ENCODE results near the gene CPNE6. TPM values are rescaled to one million over a fixed set of nuclear protein-coding genes. Genes with fewer than 3 reads are reported as not detected.

CPNE6 gene
- total RNA-seq, 2 experiments from 2014 or later: not detected

DNA sequence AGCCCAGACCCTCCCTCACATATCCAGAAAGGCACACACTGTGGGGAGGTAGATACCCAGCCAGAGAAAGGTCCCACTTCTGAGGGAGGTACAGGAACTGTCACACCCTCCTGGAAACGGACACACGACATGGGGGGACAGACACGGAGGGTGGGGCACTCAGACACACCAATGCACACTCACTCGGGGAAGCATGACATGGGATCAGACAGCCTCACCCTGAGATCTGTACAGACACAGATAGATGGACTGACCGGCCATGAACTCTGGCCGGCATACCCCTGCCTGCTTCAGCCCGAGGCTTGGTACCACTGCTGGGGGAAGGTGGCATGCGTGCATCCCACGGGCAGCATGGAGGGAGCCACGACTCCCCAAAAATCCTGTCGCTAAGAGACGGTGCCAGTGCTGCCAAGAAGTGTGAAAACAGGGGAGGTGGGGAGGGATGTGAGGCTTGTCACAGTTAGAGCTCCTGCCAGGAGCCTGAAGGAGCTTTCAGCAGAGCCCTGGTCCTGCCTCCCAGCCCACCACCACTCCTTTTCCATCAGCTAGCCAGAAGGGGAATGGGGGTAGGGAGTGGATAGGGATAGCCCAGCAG is 571 bp downstream of the CPNE6 start:
- H3K9me3 Mint-ChIP-seq: no peaks in the 10 kb centered on the region
- CTCF ChIA-PET: interaction anchor here (0.6 to 6.1 kb wide), 6 partner anchors 9 to 36 kb away, joined by 3 to 30 read pairs (median 6); no protein-coding TSS in a partner anchor
- peaks cover 11% of the 10 kb centered on the region for H3K4me1 Mint-ChIP-seq (ENCODE audit: low read depth)
- intact Hi-C loops (cut with micrococcal nuclease): no loop called here
- H3K4me3 Mint-ChIP-seq: no peak overlapping the region
- H3K36me3 Mint-ChIP-seq: no peaks in the 10 kb centered on the region
- no peak for DNase-seq
- H3K27ac Mint-ChIP-seq: no peak overlapping the region
- POLR2A ChIA-PET: interaction anchor here (0.7 kb wide), 1 partner anchor 9 kb away, joined by 4 read pairs; no protein-coding TSS in a partner anchor
- H3K27me3 Mint-ChIP-seq: peaks cover 3% of the 10 kb centered on the region

DNA sequence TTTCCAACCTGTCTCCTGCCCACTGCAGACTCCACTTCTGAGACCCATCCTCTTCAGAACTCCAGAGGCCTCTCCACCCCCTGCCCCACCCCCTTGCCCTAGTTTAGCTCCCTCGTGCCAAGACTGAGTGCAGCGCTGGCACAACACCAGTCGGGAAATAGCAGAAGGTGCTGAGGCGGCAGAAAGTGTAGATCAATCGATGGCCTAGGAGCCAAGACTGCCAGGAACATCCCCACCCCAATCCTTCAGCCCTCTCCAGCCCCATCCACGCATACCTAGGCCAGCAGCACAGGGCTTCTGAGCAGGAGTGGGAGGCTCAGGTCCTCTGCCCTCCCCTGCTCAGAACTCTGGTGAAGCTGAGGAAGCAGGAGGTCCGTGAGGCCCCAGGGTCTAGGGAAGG is 1.1 kb downstream of the CPNE6 start:
- Mint-ChIP-seq H3K9me3 (no peaks in the 10 kb centered on the region), H3K4me3 (no peak overlapping the region), H3K27ac (no peak overlapping the region), H3K36me3 (no peaks in the 10 kb centered on the region), H3K4me1 (ENCODE audit: low read depth) (peaks cover 11% of the 10 kb centered on the region), H3K27me3 (peaks cover 3% of the 10 kb centered on the region)
- ChIA-PET CTCF (interaction anchor here (0.6 to 6.1 kb wide), 3 partner anchors 15 to 35 kb away, joined by 3 to 30 read pairs (median 7); no protein-coding TSS in a partner anchor), POLR2A (interaction anchor here (0.7 kb wide), 1 partner anchor 8 kb away, joined by 4 read pairs; no protein-coding TSS in a partner anchor)
- DNase-seq: no peak
- intact Hi-C loops (cut with micrococcal nuclease): no loop called here

DNA sequence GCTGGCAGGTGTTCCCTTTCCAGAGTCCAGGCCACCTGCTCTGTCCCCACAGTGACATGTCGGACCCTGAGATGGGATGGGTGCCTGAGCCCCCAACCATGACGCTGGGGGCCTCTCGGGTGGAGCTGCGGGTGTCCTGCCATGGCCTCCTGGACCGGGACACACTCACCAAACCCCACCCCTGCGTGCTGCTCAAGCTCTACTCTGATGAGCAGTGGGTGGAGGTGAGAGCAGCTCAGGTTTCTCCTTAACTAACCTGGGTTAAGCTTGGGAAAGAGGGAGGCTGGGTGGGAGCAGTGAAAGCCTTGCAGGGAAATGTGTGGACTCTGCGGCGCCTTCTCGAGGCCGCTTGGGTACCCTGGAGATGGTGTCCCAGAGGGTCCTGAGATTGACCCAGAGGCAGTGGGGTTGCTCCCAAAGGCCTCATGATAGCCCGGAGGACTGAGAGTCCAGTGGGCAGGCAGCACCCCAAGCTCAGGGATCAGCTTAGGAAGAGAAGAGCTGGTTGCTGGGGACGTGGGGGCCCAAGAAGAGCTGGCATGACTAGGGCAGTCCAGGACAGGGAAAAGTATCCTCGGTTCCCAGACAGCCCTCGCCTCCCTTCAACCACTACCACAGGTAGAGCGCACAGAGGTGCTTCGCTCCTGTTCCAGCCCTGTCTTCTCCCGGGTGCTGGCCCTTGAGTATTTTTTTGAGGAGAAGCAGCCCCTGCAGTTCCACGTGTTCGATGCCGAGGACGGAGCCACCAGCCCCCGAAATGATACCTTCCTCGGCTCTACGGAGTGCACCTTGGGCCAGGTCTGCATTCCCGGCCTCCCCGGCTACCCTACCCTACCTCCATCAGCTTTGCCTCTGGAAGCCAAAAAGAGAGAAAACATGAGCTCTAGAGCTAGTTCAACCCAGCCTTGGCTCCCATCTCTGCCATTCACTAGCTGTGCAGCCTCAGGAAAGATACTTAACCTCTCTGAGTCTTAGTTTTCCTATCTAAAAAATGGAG is 1.8 kb downstream of the CPNE6 start:
- POLR2A ChIA-PET: interaction anchor here (0.6 to 0.7 kb wide), 2 partner anchors 8 to 609 kb away, joined by 3 to 4 read pairs; no protein-coding TSS in a partner anchor
- CTCF ChIA-PET: interaction anchor here (1.2 to 6.1 kb wide), 3 partner anchors 15 to 17 kb away, joined by 7 to 30 read pairs (median 7); no protein-coding TSS in a partner anchor

DNA sequence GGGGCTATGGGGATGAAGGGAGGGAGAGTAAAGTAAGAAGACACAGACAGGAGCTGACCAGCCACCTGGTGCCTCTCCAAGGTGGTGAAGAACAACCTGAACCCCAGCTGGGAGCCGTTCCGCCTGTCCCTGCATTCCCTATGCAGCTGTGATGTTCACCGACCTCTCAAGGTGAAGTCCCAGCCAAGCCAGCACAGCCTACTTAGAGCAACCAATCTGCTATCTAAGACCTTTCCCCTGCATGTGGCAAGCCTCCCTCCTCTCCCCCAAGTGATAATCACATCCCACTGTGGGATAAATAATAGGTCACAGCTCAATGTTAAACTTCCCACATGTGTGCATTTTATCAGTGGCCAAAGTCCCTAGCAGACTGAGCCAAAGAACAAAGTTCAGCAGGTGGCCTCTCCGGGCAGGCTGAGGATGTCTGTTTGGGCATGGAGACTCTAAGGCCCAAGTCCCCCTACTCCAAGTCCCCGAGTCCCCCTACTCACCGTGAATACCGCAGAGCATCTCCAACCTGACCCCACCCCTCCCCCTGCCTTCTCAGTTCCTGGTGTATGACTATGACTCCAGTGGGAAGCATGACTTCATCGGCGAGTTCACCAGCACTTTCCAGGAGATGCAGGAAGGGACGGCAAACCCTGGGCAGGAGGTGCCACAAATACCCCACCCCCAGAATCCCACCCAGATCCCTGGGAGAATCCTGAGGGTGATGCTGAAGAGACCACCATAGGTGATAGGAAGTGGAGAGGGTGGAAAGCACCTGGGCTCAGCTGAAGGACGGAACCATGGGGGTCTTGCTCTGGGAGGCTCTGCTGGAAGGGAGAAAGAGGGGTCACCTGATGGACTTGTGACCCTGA is 3.5 kb downstream of the CPNE6 start:
- H3K9me3 Mint-ChIP-seq: no peaks in the 10 kb centered on the region
- H3K36me3 Mint-ChIP-seq: no peaks in the 10 kb centered on the region
- no peak overlapping the region for H3K4me3 Mint-ChIP-seq
- no peak for DNase-seq
- peaks cover 3% of the 10 kb centered on the region for H3K27me3 Mint-ChIP-seq
- ChIA-PET CTCF (interaction anchor here (0.6 to 6.1 kb wide), 4 partner anchors 14 to 17 kb away, joined by 3 to 30 read pairs (median 6); no protein-coding TSS in a partner anchor), POLR2A (interaction anchor here (0.8 kb wide), 1 partner anchor 19 kb away, joined by 3 read pairs; no protein-coding TSS in a partner anchor)
- H3K4me1 Mint-ChIP-seq (ENCODE audit: low read depth): peaks cover 11% of the 10 kb centered on the region
- H3K27ac Mint-ChIP-seq: no peak overlapping the region
- intact Hi-C loops (cut with micrococcal nuclease): no loop called here

More for the DNA sequence above, 1.8 kb downstream of the CPNE6 start:
- no peak for DNase-seq
- peaks cover 3% of the 10 kb centered on the region for H3K27me3 Mint-ChIP-seq
- no peak overlapping the region for H3K27ac Mint-ChIP-seq
- no peaks in the 10 kb centered on the region for H3K36me3 Mint-ChIP-seq
- intact Hi-C loops (cut with micrococcal nuclease): no loop called here
- H3K4me1 Mint-ChIP-seq (ENCODE audit: low read depth): peaks cover 11% of the 10 kb centered on the region
- no peaks in the 10 kb centered on the region for H3K9me3 Mint-ChIP-seq
- no peak overlapping the region for H3K4me3 Mint-ChIP-seq

DNA sequence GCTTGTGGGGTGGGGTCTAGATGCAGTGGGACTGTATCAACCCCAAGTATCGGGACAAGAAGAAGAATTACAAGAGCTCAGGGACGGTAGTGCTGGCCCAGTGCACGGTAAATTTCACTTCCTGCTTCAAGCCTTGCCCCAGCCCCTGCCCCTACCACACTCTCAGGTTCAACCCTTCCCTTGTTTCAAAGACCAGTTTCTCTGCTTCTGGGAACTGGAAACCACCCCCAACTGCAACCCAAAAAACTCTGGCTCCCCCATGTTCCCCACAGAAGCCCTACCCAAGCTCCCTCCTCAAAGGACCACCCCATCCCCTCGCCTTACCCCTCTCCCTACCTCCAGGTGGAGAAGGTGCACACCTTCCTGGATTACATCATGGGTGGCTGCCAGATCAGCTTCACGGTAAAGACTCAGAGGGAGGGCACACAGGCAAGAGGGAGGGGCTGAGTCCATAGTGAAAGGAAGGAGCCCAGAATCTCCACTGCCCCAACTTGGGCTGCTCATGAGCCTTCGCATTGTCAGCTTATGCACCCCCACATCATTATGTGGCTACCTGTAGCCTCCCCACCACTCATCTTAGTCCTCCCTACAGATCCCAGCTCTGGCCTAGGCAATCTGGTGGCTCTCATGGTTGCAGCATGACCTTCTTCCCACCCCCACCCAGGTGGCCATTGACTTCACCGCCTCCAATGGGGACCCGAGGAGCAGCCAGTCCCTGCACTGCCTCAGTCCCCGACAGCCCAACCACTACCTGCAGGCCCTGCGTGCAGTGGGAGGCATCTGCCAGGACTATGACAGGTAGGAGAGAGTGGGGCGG is 4.3 kb downstream of the CPNE6 start:
- no peak overlapping the region for H3K27ac Mint-ChIP-seq
- POLR2A ChIA-PET: interaction anchor here (0.8 kb wide), 1 partner anchor 20 kb away, joined by 3 read pairs; no protein-coding TSS in a partner anchor
- CTCF ChIA-PET: interaction anchor here (1.0 to 6.1 kb wide), 3 partner anchors 9 to 18 kb away, joined by 3 to 30 read pairs (median 6); no protein-coding TSS in a partner anchor

DNA sequence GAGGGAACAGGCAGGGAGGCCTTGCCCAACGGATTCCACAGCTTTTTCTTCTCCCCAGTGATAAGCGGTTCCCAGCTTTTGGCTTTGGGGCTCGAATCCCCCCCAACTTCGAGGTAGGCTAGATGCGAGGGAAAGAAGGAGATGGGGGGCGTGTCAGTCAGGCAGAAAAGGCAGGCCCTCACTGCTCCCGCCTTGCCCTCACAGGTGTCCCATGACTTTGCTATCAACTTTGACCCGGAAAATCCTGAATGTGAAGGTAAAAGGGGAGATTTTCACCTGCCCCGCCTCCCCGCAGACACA is 4.9 kb downstream of the CPNE6 start:
- POLR2A ChIA-PET: no interaction called here
- H3K9me3 Mint-ChIP-seq: no peaks in the 10 kb centered on the region
- no peak overlapping the region for H3K27ac Mint-ChIP-seq
- H3K4me3 Mint-ChIP-seq: no peak overlapping the region
- H3K4me1 Mint-ChIP-seq (ENCODE audit: low read depth): peaks cover 15% of the 10 kb centered on the region
- no peaks in the 10 kb centered on the region for H3K36me3 Mint-ChIP-seq
- intact Hi-C loops (cut with micrococcal nuclease): no loop called here
- no peaks in the 10 kb centered on the region for H3K27me3 Mint-ChIP-seq
- CTCF ChIA-PET: interaction anchor here (1.0 to 6.1 kb wide), 3 partner anchors 8 to 18 kb away, joined by 3 to 30 read pairs (median 6); no protein-coding TSS in a partner anchor
- no peak for DNase-seq

More for the DNA sequence above, 4.3 kb downstream of the CPNE6 start:
- Mint-ChIP-seq H3K9me3 (no peaks in the 10 kb centered on the region), H3K36me3 (no peaks in the 10 kb centered on the region), H3K4me1 (ENCODE audit: low read depth) (peaks cover 18% of the 10 kb centered on the region), H3K4me3 (no peak overlapping the region), H3K27me3 (no peaks in the 10 kb centered on the region)
- no peak for DNase-seq
- intact Hi-C loops (cut with micrococcal nuclease): no loop called here

DNA sequence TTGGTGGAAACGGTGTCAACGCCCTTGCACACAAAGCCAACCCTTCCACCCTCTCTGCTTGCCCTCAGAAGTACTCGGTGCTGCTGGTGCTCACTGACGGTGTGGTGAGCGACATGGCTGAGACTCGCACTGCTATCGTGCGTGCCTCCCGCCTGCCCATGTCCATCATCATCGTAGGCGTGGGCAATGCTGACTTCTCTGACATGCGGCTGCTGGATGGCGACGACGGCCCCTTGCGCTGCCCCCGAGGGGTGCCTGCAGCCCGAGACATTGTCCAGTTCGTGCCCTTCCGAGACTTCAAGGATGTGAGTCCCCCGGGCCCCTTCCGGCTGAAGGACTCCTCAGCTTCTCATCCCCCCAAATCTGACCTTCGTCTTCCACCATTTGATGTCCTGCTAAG is 5.7 kb downstream of the CPNE6 start:
- no peak overlapping the region for H3K27ac Mint-ChIP-seq
- no peak overlapping the region for H3K4me3 Mint-ChIP-seq

DNA sequence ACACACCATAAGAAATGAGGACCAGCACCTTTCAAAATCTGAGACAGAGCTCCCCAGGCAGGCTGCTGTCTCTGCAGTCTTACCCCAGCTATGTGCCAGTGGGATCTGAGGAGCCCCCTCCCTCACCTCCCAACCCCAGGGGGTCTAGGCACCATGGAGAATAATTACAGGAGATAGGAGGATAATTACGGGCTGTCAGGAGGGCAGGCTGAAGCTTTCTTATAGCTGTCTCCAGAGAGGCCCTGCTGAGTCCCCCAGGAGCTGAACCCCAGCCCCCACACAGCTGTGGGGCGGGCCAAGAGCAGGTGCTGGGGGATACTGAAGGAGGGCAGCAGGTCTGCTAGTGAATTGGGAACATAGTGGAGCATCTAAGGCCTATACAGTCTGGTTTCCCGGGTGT is 6.8 kb downstream of the CPNE6 start:
- H3K27ac Mint-ChIP-seq: no peak overlapping the region
- no peaks in the 10 kb centered on the region for H3K27me3 Mint-ChIP-seq
- no peak for DNase-seq
- POLR2A ChIA-PET: no interaction called here
- no peaks in the 10 kb centered on the region for H3K36me3 Mint-ChIP-seq
- intact Hi-C loops (cut with micrococcal nuclease): no loop called here
- H3K9me3 Mint-ChIP-seq: no peaks in the 10 kb centered on the region
- CTCF ChIA-PET: interaction anchor here (1.0 to 6.1 kb wide), 2 partner anchors 14 to 20 kb away, joined by 4 to 93 read pairs; partner anchors contain the start of gene PCK2
- H3K4me3 Mint-ChIP-seq: no peak overlapping the region
- peaks cover 16% of the 10 kb centered on the region for H3K4me1 Mint-ChIP-seq (ENCODE audit: low read depth)

More for the DNA sequence above, 5.7 kb downstream of the CPNE6 start:
- intact Hi-C loops (cut with micrococcal nuclease): no loop called here
- Mint-ChIP-seq H3K36me3 (no peaks in the 10 kb centered on the region), H3K27me3 (no peaks in the 10 kb centered on the region), H3K4me1 (ENCODE audit: low read depth) (peaks cover 16% of the 10 kb centered on the region), H3K9me3 (no peaks in the 10 kb centered on the region)
- no peak for DNase-seq
- CTCF ChIA-PET: interaction anchor here (6.1 kb wide), 1 partner anchor 19 kb away, joined by 30 read pairs; no protein-coding TSS in a partner anchor
- POLR2A ChIA-PET: no interaction called here

DNA sequence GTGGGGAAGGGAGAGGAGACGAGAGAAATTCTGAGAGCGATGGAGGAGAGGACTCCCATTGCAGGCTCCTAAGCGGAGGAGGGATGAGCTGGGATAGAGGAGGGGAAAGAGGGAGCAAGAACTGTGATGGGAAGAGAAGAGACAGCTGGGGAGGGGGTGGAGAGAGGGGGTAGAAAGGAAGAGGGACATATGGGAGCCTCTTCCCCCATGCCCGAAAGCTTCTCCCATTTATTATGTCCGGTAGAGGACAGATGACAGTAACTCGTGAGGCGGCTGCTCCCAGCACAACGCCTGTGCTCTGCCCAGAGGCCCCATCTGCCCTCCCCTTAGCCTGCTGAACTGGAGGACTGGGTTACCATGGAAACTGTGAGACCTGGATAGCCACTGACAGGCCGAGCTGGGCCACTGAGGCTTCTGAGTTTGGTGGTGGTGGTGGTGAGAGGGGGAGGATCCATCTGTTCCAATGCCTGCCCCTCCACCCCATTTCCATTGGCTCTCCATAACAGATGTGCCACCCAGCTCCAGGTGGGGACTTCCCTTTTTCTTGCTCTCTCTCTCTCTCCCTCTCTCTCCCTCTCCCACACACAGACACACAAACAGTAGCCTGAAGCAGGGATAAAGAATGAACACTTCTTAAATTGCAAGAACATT is 8.3 kb downstream of the CPNE6 start:
- POLR2A ChIA-PET: interaction anchor here (1.2 to 3.8 kb wide), 3 partner anchors 7 to 21 kb away, joined by 3 to 30 read pairs (median 4); partner anchors contain the start of gene PCK2
- CTCF ChIA-PET: interaction anchor here (1.0 to 6.1 kb wide), 5 partner anchors 13 to 30 kb away, joined by 3 to 93 read pairs (median 17); partner anchors contain the start of gene PCK2
- H3K9me3 Mint-ChIP-seq: no peaks in the 10 kb centered on the region
- H3K4me3 Mint-ChIP-seq: no peak overlapping the region
- no peak overlapping the region for H3K27ac Mint-ChIP-seq
- intact Hi-C loops (cut with micrococcal nuclease): no loop called here
- no peaks in the 10 kb centered on the region for H3K36me3 Mint-ChIP-seq
- no peak for DNase-seq
- H3K4me1 Mint-ChIP-seq (ENCODE audit: low read depth): peaks cover 16% of the 10 kb centered on the region
- no peaks in the 10 kb centered on the region for H3K27me3 Mint-ChIP-seq

DNA sequence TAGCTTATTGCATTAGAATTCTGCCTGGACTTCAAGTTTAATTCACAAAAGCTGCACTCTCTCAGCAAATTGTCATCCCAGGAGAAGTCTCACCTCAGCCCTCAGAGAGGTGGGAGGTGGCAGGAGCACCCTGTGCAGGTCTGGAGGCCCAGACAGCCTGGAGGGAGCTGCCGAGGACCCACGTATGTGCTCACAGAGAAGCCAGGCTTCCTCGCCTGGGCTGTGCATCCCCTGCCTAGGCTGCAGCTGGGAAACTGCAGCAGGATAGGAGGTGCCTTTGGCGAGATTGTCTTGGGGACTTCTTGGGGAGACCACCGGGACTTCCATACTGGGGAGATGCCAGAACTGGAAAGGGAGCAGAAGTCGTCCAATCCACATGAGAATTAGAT is 8.8 kb downstream of the CPNE6 start:
- CTCF ChIA-PET: interaction anchor here (1.0 to 6.1 kb wide), 7 partner anchors 10 to 29 kb away, joined by 3 to 93 read pairs (median 10); partner anchors contain the start of genes CPNE6 and PCK2
- POLR2A ChIA-PET: interaction anchor here (0.6 to 3.8 kb wide), 6 partner anchors 8 to 230 kb away, joined by 3 to 30 read pairs (median 4); partner anchors contain the start of genes CARMIL3, DCAF11, NRL and PCK2
- no peaks in the 10 kb centered on the region for H3K27me3 Mint-ChIP-seq
- H3K27ac Mint-ChIP-seq: no peak overlapping the region
- no peaks in the 10 kb centered on the region for H3K9me3 Mint-ChIP-seq
- intact Hi-C loops (cut with micrococcal nuclease): no loop called here
- H3K36me3 Mint-ChIP-seq: no peaks in the 10 kb centered on the region
- H3K4me1 Mint-ChIP-seq (ENCODE audit: low read depth): peaks cover 16% of the 10 kb centered on the region
- H3K4me3 Mint-ChIP-seq: no peak overlapping the region
- no peak for DNase-seq
